Measurements from ENCODE around the gene PRAMEF1. TPM values are rescaled to one million over a fixed set of nuclear protein-coding genes. Genes with fewer than 3 reads are reported as not detected.

PRAMEF1 gene
- total and polyA plus RNA-seq, 2 of the 8 experiments (the other 6 are each of a cell fraction or from before 2014, with no cell fraction given) = not detected

DNA sequence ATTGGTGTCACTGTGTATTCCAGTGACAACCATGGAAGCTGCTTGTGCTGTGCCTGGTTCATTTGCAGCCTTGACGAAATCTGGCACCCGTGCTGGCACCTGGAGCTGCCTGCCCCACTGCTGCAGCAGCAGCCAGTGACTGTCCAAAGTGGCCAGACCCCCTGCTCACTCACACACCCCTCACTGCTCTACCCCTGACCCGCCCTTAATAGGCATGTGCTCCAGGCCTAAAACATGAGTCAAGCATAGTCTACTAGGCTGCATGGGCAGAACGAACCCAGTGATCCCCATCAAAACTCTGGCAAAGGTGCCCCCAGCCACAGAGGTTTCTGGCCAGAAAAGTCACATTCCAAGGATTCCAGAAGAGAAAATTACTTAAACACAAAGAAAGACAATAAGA is 7.7 kb downstream of the PRAMEF1 start:
- no peak overlapping the region for H3K56ac ChIP-seq (replicated peaks; ENCODE audit: insufficient read length, low read depth, low read length)
- no peak overlapping the region for H2AK5ac ChIP-seq (ENCODE audit: low read depth, low read length)
- H3K27ac ChIP-seq (ENCODE audit: low read depth, low read length) = no peak overlapping the region
- H4K91ac ChIP-seq (replicated peaks; ENCODE audit: insufficient read length, low read length) = no peak overlapping the region
- ChIA-PET POLR2A (ENCODE audit: partially characterized antibody) (no interaction called here), CTCF (ENCODE audit: partially characterized antibody) (no interaction called here)
- no peaks in the 10 kb centered on the region for H3K79me2 ChIP-seq (ENCODE audit: control insufficient read depth in 1 of 2, insufficient read depth in 2 of 2, low read length in 2 of 2)
- no peak overlapping the region for H2BK12ac ChIP-seq (ENCODE audit: low read depth, low read length)
- 49% methylated on average over 4 of the region's 4 CpGs; no CpG with 5 or more reads in 1 of the 2 experiments for WGBS, 2 experiments (ENCODE audit: extremely low coverage in 1 of 2, insufficient coverage in 1 of 2, insufficient read length in 1 of 2, insufficient replicate concordance in 2 of 2, low coverage in 1 of 2, low lambda C conversion rate in 2 of 2, missing lambda C conversion rate in 1 of 2)
- no peak overlapping the region for H2BK120ac ChIP-seq (replicated peaks; ENCODE audit: low read depth, low read length)
- H3K9me3 ChIP-seq (ENCODE audit: insufficient read depth in 2 of 2, low read depth in 1 of 2, low read length in 1 of 2) = peaks cover 22 to 24% of the 10 kb centered on the region in 2 experiments
- no peaks in the 10 kb centered on the region for H4K20me1 ChIP-seq (replicated peaks in 1 of 2; ENCODE audit: control insufficient read depth in 1 of 2, insufficient read depth in 2 of 2, low read length in 2 of 2)
- no peak overlapping the region for H3K4me2 ChIP-seq (ENCODE audit: insufficient read depth in 1 of 2, low read depth in 2 of 2, low read length in 2 of 2)
- H2BK20ac ChIP-seq (ENCODE audit: low read length) = no peak overlapping the region
- no peak overlapping the region for H3K23ac ChIP-seq (ENCODE audit: insufficient read length)
- no peak overlapping the region for H3K18ac ChIP-seq (ENCODE audit: extremely low read depth, low read length)
- H4K8ac ChIP-seq (ENCODE audit: extremely low read depth, insufficient read depth, low read length) = no peak overlapping the region
- no peak overlapping the region for H3K4ac ChIP-seq (replicated peaks; ENCODE audit: insufficient read length, low read depth, low read length)
- no peak for FAIRE-seq
- H2BK5ac ChIP-seq (ENCODE audit: low read depth, low read length) = no peak overlapping the region
- no peaks in the 10 kb centered on the region for H3K36me3 ChIP-seq (ENCODE audit: control insufficient read depth in 2 of 4, insufficient read depth in 4 of 4, low read length in 3 of 4)
- no peak overlapping the region for H3K9ac ChIP-seq (replicated peaks in 1 of 4; ENCODE audit: extremely low read depth in 1 of 4, low read depth in 3 of 4, low read length in 3 of 4)
- H2AFZ ChIP-seq (ENCODE audit: low read length) = no peak overlapping the region
- no peak overlapping the region for H4K5ac ChIP-seq (ENCODE audit: insufficient read length, low read depth, low read length)
- H3K4me3 ChIP-seq (ENCODE audit: extremely low read depth in 1 of 4, insufficient read depth in 2 of 4, low read depth in 3 of 4, low read length in 4 of 4) = no peak overlapping the region
- no peaks in the 10 kb centered on the region for H3K4me1 ChIP-seq (replicated peaks in 1 of 4; ENCODE audit: control insufficient read depth in 3 of 4, insufficient read depth in 4 of 4, low read length in 3 of 4)
- H3K23me2 ChIP-seq (ENCODE audit: low read depth, low read length) = no peaks in the 10 kb centered on the region
- no peak overlapping the region for H2BK15ac ChIP-seq (ENCODE audit: low read length)
- no peaks in the 10 kb centered on the region for H3K27me3 ChIP-seq (replicated peaks in 1 of 4; ENCODE audit: control insufficient read depth in 3 of 4, extremely low read depth in 1 of 4, insufficient read depth in 3 of 4, low read length in 3 of 4)
- H3K79me1 ChIP-seq (ENCODE audit: low read depth, low read length) = no peaks in the 10 kb centered on the region
- no peak overlapping the region for H3K14ac ChIP-seq (ENCODE audit: insufficient read length)
- no peak for DNase-seq (ENCODE audit: low read depth in 1 of 2, low spot score in 2 of 2)
- no peak for TF ChIP-seq RNF2 (IDR thresholded peaks at IDR 0.05; ENCODE audit: borderline replicate concordance, low read depth, low read length, missing control alignments, poor library complexity, severe bottlenecking)
- TF ChIP-seq GTF2F1 (IDR thresholded peaks at IDR 0.05; ENCODE audit: borderline replicate concordance, low read depth, low read length) = no peak
- TF ChIP-seq POU5F1 (IDR thresholded peaks at IDR 0.05; ENCODE audit: low read depth, low read length) = no peak
- no peak for TF ChIP-seq BACH1 (IDR thresholded peaks at IDR 0.05; ENCODE audit: low read length)
- TF ChIP-seq CHD2 (IDR thresholded peaks at IDR 0.05; ENCODE audit: low read length) = no peak
- no peak for TF ChIP-seq RBBP5 (IDR thresholded peaks at IDR 0.05; ENCODE audit: borderline replicate concordance, low read depth, low read length)
- TF ChIP-seq SRF (IDR thresholded peaks at IDR 0.05; ENCODE audit: low read depth, low read length) = no peak
- TF ChIP-seq, protein P1, sequence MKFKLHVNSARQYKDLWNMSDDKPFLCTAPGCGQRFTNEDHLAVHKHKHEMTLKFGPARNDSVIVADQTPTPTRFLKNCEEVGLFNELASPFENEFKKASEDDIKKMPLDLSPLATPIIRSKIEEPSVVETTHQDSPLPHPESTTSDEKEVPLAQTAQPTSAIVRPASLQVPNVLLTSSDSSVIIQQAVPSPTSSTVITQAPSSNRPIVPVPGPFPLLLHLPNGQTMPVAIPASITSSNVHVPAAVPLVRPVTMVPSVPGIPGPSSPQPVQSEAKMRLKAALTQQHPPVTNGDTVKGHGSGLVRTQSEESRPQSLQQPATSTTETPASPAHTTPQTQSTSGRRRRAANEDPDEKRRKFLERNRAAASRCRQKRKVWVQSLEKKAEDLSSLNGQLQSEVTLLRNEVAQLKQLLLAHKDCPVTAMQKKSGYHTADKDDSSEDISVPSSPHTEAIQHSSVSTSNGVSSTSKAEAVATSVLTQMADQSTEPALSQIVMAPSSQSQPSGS (IDR thresholded peaks at IDR 0.05; ENCODE audit: low read length) = no peak
- TF ChIP-seq TBP (IDR thresholded peaks at IDR 0.05; ENCODE audit: low read depth, low read length) = no peak
- TF ChIP-seq CBX8 (IDR thresholded peaks at IDR 0.05; ENCODE audit: borderline replicate concordance, low read depth, low read length) = no peak
- TF ChIP-seq, protein P2, sequence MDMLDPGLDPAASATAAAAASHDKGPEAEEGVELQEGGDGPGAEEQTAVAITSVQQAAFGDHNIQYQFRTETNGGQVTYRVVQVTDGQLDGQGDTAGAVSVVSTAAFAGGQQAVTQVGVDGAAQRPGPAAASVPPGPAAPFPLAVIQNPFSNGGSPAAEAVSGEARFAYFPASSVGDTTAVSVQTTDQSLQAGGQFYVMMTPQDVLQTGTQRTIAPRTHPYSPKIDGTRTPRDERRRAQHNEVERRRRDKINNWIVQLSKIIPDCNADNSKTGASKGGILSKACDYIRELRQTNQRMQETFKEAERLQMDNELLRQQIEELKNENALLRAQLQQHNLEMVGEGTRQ (IDR thresholded peaks at IDR 0.05; ENCODE audit: low read length) = no peak
